Astrocyte (in vitro differentiated cells and primary cell): Measurements from ENCODE around the gene FAF1. TPM values are rescaled to one million over a fixed set of nuclear protein-coding genes. Genes with fewer than 3 reads are reported as not detected.

Experiments used
- DNase-seq: peaks from one replicate; pipeline ENCODE4 v3.0.0-alpha.2; 2010; ENCODE audit warnings: low read depth
- FAIRE-seq: peaks from 2 replicates; lab custom pipeline; 2011; peaks lifted over from hg19 to GRCh38; lab: Jason Lieb, UNC
- H2AFZ ChIP-seq: 2 replicates; pipeline ENCODE4 v1.6.0; 2012; ENCODE audit warnings: low read depth, low read length, inconsistent platforms
- H3K27ac ChIP-seq: 2 replicates; pipeline ENCODE4 v1.5.1; 2011; ENCODE audit warnings: low read depth, low read length, inconsistent platforms
- H3K27me3 ChIP-seq: 2 replicates; pipeline ENCODE4 v1.6.0; 2011; ENCODE audit warnings: low read length, inconsistent platforms; ENCODE audit not compliant: insufficient read depth
- H3K36me3 ChIP-seq: 2 replicates; pipeline ENCODE4 v1.5.1; 2011; ENCODE audit warnings: low read length, inconsistent platforms; ENCODE audit not compliant: insufficient read depth
- H3K4me1 ChIP-seq: 2 replicates; pipeline ENCODE4 v1.5.1; 2011; ENCODE audit warnings: low read length, inconsistent platforms; ENCODE audit not compliant: insufficient read depth
- H3K4me2 ChIP-seq: 2 replicates; pipeline ENCODE4 v1.6.0; 2012; ENCODE audit warnings: low read length, inconsistent platforms
- H3K4me3 ChIP-seq: 2 replicates; pipeline ENCODE4 v1.5.1; 2011; ENCODE audit warnings: low read depth, mild to moderate bottlenecking, low read length, inconsistent platforms; ENCODE audit not compliant: insufficient read depth
- H3K79me2 ChIP-seq: 2 replicates; pipeline ENCODE4 v1.6.0; 2012; ENCODE audit warnings: mild to moderate bottlenecking, low read length, inconsistent platforms; ENCODE audit not compliant: insufficient read depth
- H3K9ac ChIP-seq: 2 replicates; pipeline ENCODE4 v1.6.0; 2012; ENCODE audit warnings: mild to moderate bottlenecking, low read length, inconsistent platforms
- H3K9me3 ChIP-seq: 2 replicates; pipeline ENCODE4 v1.5.1; 2012; ENCODE audit warnings: low read depth, mild to moderate bottlenecking, low read length, inconsistent platforms; ENCODE audit not compliant: insufficient read depth
- H4K20me1 ChIP-seq: 2 replicates; pipeline ENCODE4 v1.6.0; 2012; ENCODE audit warnings: low read length, inconsistent platforms; ENCODE audit not compliant: insufficient read depth
- H3K27ac Mint-ChIP-seq: one replicate; pipeline ENCODE4 v1.8.0; 2021; ENCODE audit warnings: mild to moderate bottlenecking, mixed read lengths; ENCODE audit not compliant: unreplicated experiment
- H3K27me3 Mint-ChIP-seq: one replicate; pipeline ENCODE4 v1.8.0; 2021; ENCODE audit warnings: low read depth, mixed read lengths; ENCODE audit not compliant: unreplicated experiment
- H3K36me3 Mint-ChIP-seq: one replicate; pipeline ENCODE4 v1.8.0; 2021; ENCODE audit warnings: low read depth, mixed read lengths; ENCODE audit not compliant: unreplicated experiment
- H3K4me1 Mint-ChIP-seq: one replicate; pipeline ENCODE4 v1.8.0; 2021; ENCODE audit warnings: low read depth, mixed read lengths; ENCODE audit not compliant: unreplicated experiment
- H3K4me3 Mint-ChIP-seq: one replicate; pipeline ENCODE4 v1.8.0; 2021; ENCODE audit warnings: mild to moderate bottlenecking, moderate library complexity, mixed read lengths; ENCODE audit not compliant: unreplicated experiment
- H3K9me3 Mint-ChIP-seq: one replicate; pipeline ENCODE4 v1.8.0; 2021; ENCODE audit warnings: mild to moderate bottlenecking, mixed read lengths; ENCODE audit not compliant: unreplicated experiment
- CTCF ChIP-seq: IDR thresholded peaks from 2 replicates; pipeline ENCODE4 v1.5.1; 2011; ENCODE audit warnings: low read depth, mild to moderate bottlenecking, inconsistent platforms, low read length, moderate library complexity; ENCODE audit not compliant: insufficient read depth
- EZH2 ChIP-seq: IDR thresholded peaks from 2 replicates; pipeline ENCODE4 v1.6.1; 2012; ENCODE audit warnings: mild to moderate bottlenecking, low read length, inconsistent platforms; ENCODE audit not compliant: insufficient read depth
- total RNA-seq: library from RNA; stranded (reverse); gene quantifications from 2 replicates; pipeline ENCODE4 v1.2.1, GENCODE V29; 2021

Gene FAF1
- total RNA-seq, 1 donor from 2014 or later, result 35.4 TPM

GRCh38 chr1:50417946-50418599 lies 542.0 kb downstream of the FAF1 start:
- Mint-ChIP-seq H3K36me3 (peaks cover 4% of the 10 kb centered on the region), H3K4me1 (no peaks in the 10 kb centered on the region), H3K4me3 (peak overlapping the region; percentile 40), H3K9me3 (peaks cover 27% of the 10 kb centered on the region), H3K27me3 (peaks cover 81% of the 10 kb centered on the region), H3K27ac (no peak overlapping the region)
- TF ChIP-seq EZH2, result no peak
- TF ChIP-seq CTCF, result no peak
- H3K9me3 ChIP-seq, result peaks cover 4% of the 10 kb centered on the region
- peaks cover 86% of the 10 kb centered on the region for H3K27me3 ChIP-seq
- H3K36me3 ChIP-seq, result no peaks in the 10 kb centered on the region
- H3K4me2 ChIP-seq, result peak overlapping the region; percentile 82
- no peak overlapping the region for H3K9ac ChIP-seq
- DNase-seq (no peak), FAIRE-seq (no peak)
- H3K4me3 ChIP-seq, result peak overlapping the region; percentile 33
- peaks cover 6% of the 10 kb centered on the region for H3K4me1 ChIP-seq
- H3K27ac ChIP-seq, result no peak overlapping the region
- peaks cover 26% of the 10 kb centered on the region for H3K79me2 ChIP-seq
- no peak overlapping the region for H2AFZ ChIP-seq
- H4K20me1 ChIP-seq, result peaks cover 18% of the 10 kb centered on the region

GRCh38 chr1:50417507-50417906 lies 542.6 kb downstream of the FAF1 start:
- H3K36me3 ChIP-seq, result no peaks in the 10 kb centered on the region
- no peak overlapping the region for H3K27ac ChIP-seq
- FAIRE-seq (no peak), DNase-seq (no peak)
- peaks cover 80% of the 10 kb centered on the region for H3K27me3 Mint-ChIP-seq
- H3K27me3 ChIP-seq, result peaks cover 85% of the 10 kb centered on the region
- no peak overlapping the region for H3K4me3 Mint-ChIP-seq
- peak overlapping the region; percentile 79 for H3K4me2 ChIP-seq
- peaks cover 29% of the 10 kb centered on the region for H3K9me3 Mint-ChIP-seq
- TF ChIP-seq EZH2 (no peak), CTCF (no peak)
- H3K4me1 Mint-ChIP-seq, result no peaks in the 10 kb centered on the region
- H3K9me3 ChIP-seq, result peaks cover 4% of the 10 kb centered on the region
- no peak overlapping the region for H3K27ac Mint-ChIP-seq
- no peak overlapping the region for H3K4me3 ChIP-seq
- peaks cover 23% of the 10 kb centered on the region for H3K79me2 ChIP-seq
- H4K20me1 ChIP-seq, result peaks cover 18% of the 10 kb centered on the region
- peaks cover 6% of the 10 kb centered on the region for H3K4me1 ChIP-seq
- no peak overlapping the region for H2AFZ ChIP-seq
- H3K36me3 Mint-ChIP-seq, result peaks cover 4% of the 10 kb centered on the region
- H3K9ac ChIP-seq, result no peak overlapping the region
